Activated B cell treated with CpG ODN at 0.5 μM for 24 hours (primary cell): Measurements from ENCODE around the gene WARS2. TPM values are rescaled to one million over a fixed set of nuclear protein-coding genes. Genes with fewer than 3 reads are reported as not detected.
"Not testable (repeated sequence)": the region's sequence is repeated elsewhere in the genome, so short reads cannot be mapped to it uniquely, and the experiment has no call there.

Experiments used
- ATAC-seq: fragments of 200-7000 bp; cut with Tn5 transposase; one replicate; pipeline ENCODE4 v1.10.0; 2021; ENCODE audit warnings: low read depth, mild to moderate bottlenecking, moderate library complexity
- CTCF ChIA-PET: fragments of 350-600 bp; sonication (Branson Sonifier 250); formaldehyde crosslinking; loops from one replicate; lab custom pipeline; 2021; ENCODE audit warnings: antibody characterized with exemption; lab: Charles Lee
- POLR2A ChIA-PET: fragments of 350-600 bp; sonication (Branson Sonifier 250); formaldehyde crosslinking; loops from one replicate; lab custom pipeline; 2021; ENCODE audit warnings: antibody characterized with exemption; lab: Charles Lee
- DNase-seq: peaks from one replicate; pipeline ENCODE4 v3.0.0; 2022
- H3K27ac Mint-ChIP-seq: one replicate; pipeline ENCODE4 v1.8.0; 2020; ENCODE audit warnings: mixed read lengths
- H3K27me3 Mint-ChIP-seq: one replicate; pipeline ENCODE4 v1.8.0; 2021; ENCODE audit warnings: mixed read lengths
- H3K36me3 Mint-ChIP-seq: one replicate; pipeline ENCODE4 v1.8.0; 2021; ENCODE audit warnings: low read depth, mixed read lengths
- H3K4me1 Mint-ChIP-seq: one replicate; pipeline ENCODE4 v1.8.0; 2021; ENCODE audit warnings: mixed read lengths
- H3K4me3 Mint-ChIP-seq: one replicate; pipeline ENCODE4 v1.8.0; 2020; ENCODE audit warnings: mild to moderate bottlenecking, mixed read lengths
- H3K9me3 Mint-ChIP-seq: one replicate; pipeline ENCODE4 v1.8.0; 2020; ENCODE audit warnings: mixed read lengths
- intact Hi-C: fragments of 100-400 bp; cut with micrococcal nuclease; formaldehyde crosslinking; loops from one replicate; pipeline ENCODE4 v1.15.1; 2024
- total RNA-seq: library from RNA; stranded (reverse); gene quantifications from 2 replicates; pipeline ENCODE4 v1.2.3, GENCODE V29; 2022
- TF ChIP-seq, protein P1 (sequence below): fragments of 200-600 bp; IDR thresholded peaks from one replicate; pipeline ENCODE4 v1.8.0; 2022; ENCODE audit warnings: antibody characterized with exemption, mild to moderate bottlenecking

WARS2 gene
- total RNA-seq, 1 donor from 2014 or later, result 15.1 TPM

DNA sequence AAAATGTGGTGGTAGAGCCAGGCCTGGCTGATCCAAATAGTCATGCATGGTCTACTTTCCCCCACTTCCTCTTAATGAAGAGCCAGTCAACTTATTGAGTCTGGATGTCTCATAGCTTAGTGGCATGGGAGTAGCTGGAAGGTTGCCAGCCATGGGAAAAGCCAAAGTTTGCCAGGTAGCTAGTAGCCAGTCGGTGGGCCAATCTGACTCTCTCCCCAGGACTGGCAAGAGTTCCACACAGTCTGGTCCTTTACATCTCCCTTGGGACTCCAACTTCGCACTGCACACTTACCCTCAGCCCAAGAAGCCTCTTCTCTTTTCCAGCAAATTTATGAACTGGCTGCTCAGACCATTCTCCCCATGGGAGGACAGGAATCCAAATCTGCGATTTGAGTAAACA is 8.3 kb downstream of the WARS2 start:
- CTCF ChIA-PET, result no interaction called here
- ATAC-seq (no peak), DNase-seq (no peak)
- Mint-ChIP-seq H3K27ac (no peak overlapping the region), H3K27me3 (no peaks in the 10 kb centered on the region), H3K4me1 (peaks cover 8% of the 10 kb centered on the region), H3K4me3 (no peak overlapping the region), H3K9me3 (no peaks in the 10 kb centered on the region), H3K36me3 (peaks cover 7% of the 10 kb centered on the region)
- TF ChIP-seq, protein P1, sequence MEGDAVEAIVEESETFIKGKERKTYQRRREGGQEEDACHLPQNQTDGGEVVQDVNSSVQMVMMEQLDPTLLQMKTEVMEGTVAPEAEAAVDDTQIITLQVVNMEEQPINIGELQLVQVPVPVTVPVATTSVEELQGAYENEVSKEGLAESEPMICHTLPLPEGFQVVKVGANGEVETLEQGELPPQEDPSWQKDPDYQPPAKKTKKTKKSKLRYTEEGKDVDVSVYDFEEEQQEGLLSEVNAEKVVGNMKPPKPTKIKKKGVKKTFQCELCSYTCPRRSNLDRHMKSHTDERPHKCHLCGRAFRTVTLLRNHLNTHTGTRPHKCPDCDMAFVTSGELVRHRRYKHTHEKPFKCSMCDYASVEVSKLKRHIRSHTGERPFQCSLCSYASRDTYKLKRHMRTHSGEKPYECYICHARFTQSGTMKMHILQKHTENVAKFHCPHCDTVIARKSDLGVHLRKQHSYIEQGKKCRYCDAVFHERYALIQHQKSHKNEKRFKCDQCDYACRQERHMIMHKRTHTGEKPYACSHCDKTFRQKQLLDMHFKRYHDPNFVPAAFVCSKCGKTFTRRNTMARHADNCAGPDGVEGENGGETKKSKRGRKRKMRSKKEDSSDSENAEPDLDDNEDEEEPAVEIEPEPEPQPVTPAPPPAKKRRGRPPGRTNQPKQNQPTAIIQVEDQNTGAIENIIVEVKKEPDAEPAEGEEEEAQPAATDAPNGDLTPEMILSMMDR, result no peak
- POLR2A ChIA-PET, result no interaction called here
- intact Hi-C loops, result no loop called here

DNA sequence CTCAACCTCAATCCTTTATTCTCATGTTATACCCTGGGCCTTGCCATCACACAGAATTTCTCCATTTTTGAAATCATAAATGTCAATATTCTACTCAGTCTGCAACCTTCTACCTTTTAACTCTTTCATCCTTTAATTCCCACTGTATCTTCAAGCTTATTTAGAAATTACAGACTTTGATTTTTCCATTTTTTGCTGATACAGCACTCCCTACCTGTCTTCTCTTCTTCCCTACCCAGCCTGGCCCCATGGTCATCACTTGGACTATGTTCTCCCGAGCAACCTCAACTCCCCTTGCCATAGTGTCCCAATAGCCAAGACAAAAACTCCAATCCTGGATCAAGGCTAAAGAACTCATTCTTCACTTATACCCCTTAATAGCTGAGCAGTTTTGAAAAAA is 14.6 kb downstream of the WARS2 start:
- Mint-ChIP-seq H3K27ac (no peak overlapping the region), H3K9me3 (peaks cover 15% of the 10 kb centered on the region), H3K27me3 (no peaks in the 10 kb centered on the region), H3K4me3 (no peak overlapping the region), H3K4me1 (no peaks in the 10 kb centered on the region), H3K36me3 (peaks cover 24% of the 10 kb centered on the region)
- TF ChIP-seq, protein P1, result no peak
- POLR2A ChIA-PET, result no interaction called here
- no peak for ATAC-seq
- intact Hi-C loops, result no loop called here
- CTCF ChIA-PET, result no interaction called here
- DNase-seq, result no peak

DNA sequence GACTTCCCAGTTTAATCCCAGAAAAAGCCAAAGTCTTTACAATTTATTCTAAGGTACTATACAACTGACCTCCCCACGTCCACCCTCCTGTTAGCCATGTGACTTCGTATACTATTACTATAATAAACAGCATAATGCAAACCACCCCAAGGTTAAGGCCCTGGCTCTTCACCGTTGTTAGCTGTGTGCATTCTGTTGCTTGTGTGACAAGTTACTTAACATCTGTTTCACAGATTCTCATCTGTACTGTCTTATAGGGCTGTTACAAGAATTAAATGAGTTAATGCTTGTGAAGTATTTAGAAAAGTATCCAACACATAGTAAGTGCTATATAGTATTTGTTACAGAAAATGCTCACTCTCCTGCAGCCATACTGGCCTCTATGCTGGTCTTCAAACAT is 15.7 kb downstream of the WARS2 start:
- TF ChIP-seq, protein P1, result no peak
- ATAC-seq (no peak), DNase-seq (no peak)
- H3K9me3 Mint-ChIP-seq, result peaks cover 20% of the 10 kb centered on the region
- no peak overlapping the region for H3K27ac Mint-ChIP-seq
- ChIA-PET CTCF (no interaction called here), POLR2A (no interaction called here)
- no peaks in the 10 kb centered on the region for H3K27me3 Mint-ChIP-seq
- H3K4me1 Mint-ChIP-seq, result no peaks in the 10 kb centered on the region
- no peak overlapping the region for H3K4me3 Mint-ChIP-seq
- intact Hi-C loops, result no loop called here
- peaks cover 26% of the 10 kb centered on the region for H3K36me3 Mint-ChIP-seq

DNA sequence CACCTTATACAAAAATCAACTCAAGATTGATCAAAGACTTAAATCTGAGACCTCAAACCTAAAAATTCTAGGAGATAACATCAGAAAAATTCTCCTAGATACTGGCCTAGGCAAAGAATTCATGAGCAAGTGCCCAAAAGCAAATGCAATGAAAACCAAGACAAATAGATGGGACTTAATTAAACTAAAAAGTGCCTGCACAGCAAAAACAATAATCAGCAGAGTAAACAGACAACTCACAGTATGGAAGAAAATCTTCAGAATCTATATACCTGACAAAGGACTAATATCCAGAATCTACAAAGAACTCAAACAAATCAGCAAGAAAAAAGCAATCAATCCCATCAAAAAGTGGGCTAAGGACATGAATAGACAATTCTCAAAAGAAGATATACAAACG is 18.6 kb downstream of the WARS2 start:
- intact Hi-C loops, POLR2A ChIA-PET, CTCF ChIA-PET, H3K4me1 Mint-ChIP-seq, H3K4me3 Mint-ChIP-seq, H3K27me3 Mint-ChIP-seq, ATAC-seq, H3K27ac Mint-ChIP-seq, DNase-seq: not testable (repeated sequence)
- Mint-ChIP-seq H3K9me3 (peaks cover 26% of the 10 kb centered on the region), H3K36me3 (peaks cover 32% of the 10 kb centered on the region)

DNA sequence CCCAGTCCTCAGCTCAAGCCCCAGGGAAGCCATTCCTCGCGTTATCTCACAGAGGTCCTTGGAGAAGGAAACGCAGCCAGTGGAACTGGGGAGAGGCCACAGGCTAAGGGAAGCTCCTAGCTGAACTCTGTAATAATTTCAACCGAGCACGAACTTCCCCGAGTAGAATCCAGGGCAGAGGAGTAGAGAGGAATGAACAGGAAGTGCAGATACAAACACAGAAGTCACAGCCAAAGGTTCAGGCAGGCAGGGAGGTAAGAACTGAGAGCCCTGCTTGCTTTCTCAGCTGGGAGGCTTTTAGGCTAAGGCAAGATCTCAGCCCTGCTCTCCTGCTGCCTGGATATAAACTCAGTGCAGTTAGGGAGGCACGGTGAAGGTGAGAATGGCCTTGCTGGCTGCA is 23.7 kb downstream of the WARS2 start:
- intact Hi-C loops, result no loop called here
- TF ChIP-seq, protein P1, result no peak
- Mint-ChIP-seq H3K4me1 (no peaks in the 10 kb centered on the region), H3K36me3 (peaks cover 12% of the 10 kb centered on the region), H3K27me3 (no peaks in the 10 kb centered on the region), H3K9me3 (peaks cover 19% of the 10 kb centered on the region), H3K27ac (no peak overlapping the region), H3K4me3 (no peak overlapping the region)
- ATAC-seq, result no peak
- POLR2A ChIA-PET, result no interaction called here
- CTCF ChIA-PET, result no interaction called here
- DNase-seq, result no peak

DNA sequence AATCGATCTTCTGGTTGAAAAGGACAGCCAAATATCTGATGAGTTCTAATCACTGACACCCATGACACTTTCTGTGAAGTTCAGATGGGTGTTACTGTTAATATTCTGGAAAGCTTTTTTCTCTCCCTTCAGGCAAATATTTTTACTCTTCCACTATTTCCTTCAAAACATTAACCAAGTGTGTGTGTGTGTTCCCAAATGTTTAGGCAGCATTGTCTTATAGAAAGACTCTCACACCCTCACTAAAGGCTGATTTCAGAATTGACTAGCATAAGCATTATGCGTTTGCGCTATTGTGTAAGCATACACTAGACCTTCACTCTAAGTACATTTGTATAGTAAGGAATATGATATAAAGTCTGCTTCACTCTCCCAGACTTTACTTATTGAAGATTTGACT is 24.7 kb downstream of the WARS2 start:
- no peak overlapping the region for H3K4me3 Mint-ChIP-seq
- no peaks in the 10 kb centered on the region for H3K4me1 Mint-ChIP-seq
- intact Hi-C loops, result no loop called here
- H3K27ac Mint-ChIP-seq, result no peak overlapping the region
- ATAC-seq (no peak), DNase-seq (no peak)
- POLR2A ChIA-PET, result no interaction called here
- TF ChIP-seq, protein P1, result no peak
- CTCF ChIA-PET, result no interaction called here
- H3K27me3 Mint-ChIP-seq, result no peaks in the 10 kb centered on the region
- H3K9me3 Mint-ChIP-seq, result peaks cover 13% of the 10 kb centered on the region
- H3K36me3 Mint-ChIP-seq, result peaks cover 8% of the 10 kb centered on the region
